HG02970 (cell line): ENCODE results near the gene OLIG3.

Experiments used
- ATAC-seq: cut with Tn5 transposase; IDR thresholded peaks from one replicate; pipeline ENCODE4 v1.9.1; 2021; ENCODE audit warnings: mild to moderate bottlenecking, moderate library complexity, moderate number of reproducible peaks; ENCODE audit not compliant: unreplicated experiment, low FRiP score

The OLIG3 gene

GRCh38 chr6:137496909-137497720 is 2.9 kb upstream of the OLIG3 start:
- ATAC-seq: no peak

- no peak for ATAC-seq
Observed at GRCh38 chr6:137496368-137496767, 2.2 kb upstream of the OLIG3 start.

- no peak for ATAC-seq
Observed at GRCh38 chr6:137495703-137496336, 1.6 kb upstream of the OLIG3 start.

- ATAC-seq: no peak
Observed at GRCh38 chr6:137494988-137495702, 951 bp upstream of the OLIG3 start.

- no peak for ATAC-seq
Observed at GRCh38 chr6:137493218-137494038, 766 bp downstream of the OLIG3 start.

GRCh38 chr6:137492289-137493217 is 1.6 kb downstream of the OLIG3 start:
- no peak for ATAC-seq

GRCh38 chr6:137491478-137491877 is 2.7 kb downstream of the OLIG3 start:
- ATAC-seq: no peak

- ATAC-seq: no peak
Observed at GRCh38 chr6:137490961-137491360, 3.2 kb downstream of the OLIG3 start.

GRCh38 chr6:137490006-137490905 is 3.9 kb downstream of the OLIG3 start:
- no peak for ATAC-seq

- ATAC-seq: no peak
Observed at GRCh38 chr6:137489046-137490005, 4.9 kb downstream of the OLIG3 start.

GRCh38 chr6:137488150-137489045 is 5.8 kb downstream of the OLIG3 start:
- ATAC-seq: no peak

- ATAC-seq: no peak
Observed at GRCh38 chr6:137487869-137488149, 6.4 kb downstream of the OLIG3 start.

GRCh38 chr6:137487181-137487868 is 6.9 kb downstream of the OLIG3 start:
- ATAC-seq: no peak

GRCh38 chr6:137486416-137486815 is 7.8 kb downstream of the OLIG3 start:
- ATAC-seq: no peak

GRCh38 chr6:137480431-137480830 is 13.8 kb downstream of the OLIG3 start:
- no peak for ATAC-seq

GRCh38 chr6:137475103-137475502 is 19.1 kb downstream of the OLIG3 start:
- ATAC-seq: no peak
